Inflammatory macrophage (primary cell): ENCODE data around the gene NEB.
"Not testable (repeated sequence)": the region's sequence is repeated elsewhere in the genome, so short reads cannot be mapped to it uniquely, and the experiment has no call there.

Experiments used
- DNase-seq, 2 donors: peaks; one replicate each; pipeline ENCODE4 v3.0.0-alpha.2; 2020 to 2022

The NEB gene

GRCh38 chr2:151698134-151698533, 36.1 kb downstream of the NEB start:
- DNase-seq = not testable (repeated sequence)

- DNase-seq = no peak
Measured at GRCh38 chr2:151695778-151696177, 38.5 kb downstream of the NEB start.

- DNase-seq = no peak
Measured at GRCh38 chr2:151691631-151692030, 42.6 kb downstream of the NEB start.

- DNase-seq = no peak
Measured at GRCh38 chr2:151688719-151689118, 45.6 kb downstream of the NEB start.

- DNase-seq = no peak
Measured at GRCh38 chr2:151682459-151683003, 51.7 kb downstream of the NEB start.

- peak; percentile 40 to 53 for DNase-seq
Measured at GRCh38 chr2:151681051-151681450, 53.2 kb downstream of the NEB start.

- DNase-seq = no peak
Measured at GRCh38 chr2:151679994-151680393, 54.3 kb downstream of the NEB start.

- DNase-seq = no peak
Measured at GRCh38 chr2:151678849-151679248, 55.4 kb downstream of the NEB start.

- DNase-seq = no peak
Measured at GRCh38 chr2:151673016-151673415, 61.3 kb downstream of the NEB start.

GRCh38 chr2:151672277-151672676, 62.0 kb downstream of the NEB start:
- no peak for DNase-seq

GRCh38 chr2:151670846-151671597, 63.3 kb downstream of the NEB start:
- DNase-seq = no peak

GRCh38 chr2:151670346-151670745, 63.9 kb downstream of the NEB start:
- DNase-seq = no peak

- DNase-seq = no peak
Measured at GRCh38 chr2:151669585-151670081, 64.6 kb downstream of the NEB start.

- DNase-seq = no peak
Measured at GRCh38 chr2:151668737-151669136, 65.5 kb downstream of the NEB start.

GRCh38 chr2:151665959-151666358, 68.3 kb downstream of the NEB start:
- no peak for DNase-seq

- DNase-seq = no peak
Measured at GRCh38 chr2:151664520-151664919, 69.8 kb downstream of the NEB start.

- no peak for DNase-seq
Measured at GRCh38 chr2:151661625-151662024, 72.7 kb downstream of the NEB start.

GRCh38 chr2:151658081-151658480, 76.2 kb downstream of the NEB start:
- DNase-seq = no peak

- no peak for DNase-seq
Measured at GRCh38 chr2:151657667-151658076, 76.6 kb downstream of the NEB start.

- DNase-seq = no peak
Measured at GRCh38 chr2:151655663-151656398, 78.4 kb downstream of the NEB start.

- no peak for DNase-seq
Measured at GRCh38 chr2:151654891-151655290, 79.4 kb downstream of the NEB start.

- DNase-seq = no peak
Measured at GRCh38 chr2:151654085-151654484, 80.2 kb downstream of the NEB start.

- DNase-seq = no peak
Measured at GRCh38 chr2:151651274-151651673, 83.0 kb downstream of the NEB start.

GRCh38 chr2:151650456-151650855, 83.8 kb downstream of the NEB start:
- DNase-seq = no peak
